Breast epithelium (tissue), 3 donors: ENCODE data around the gene SIRT1.

Experiments
- POLR2AphosphoS5 ChIP-seq, 3 donors: sonication (generic); formaldehyde crosslinking; IDR thresholded peaks; one replicate each; pipeline ENCODE4 v1.6.1; 2017; ENCODE audit warnings: antibody characterized with exemption in 3 of 3
- TF ChIP-seq, protein P1 (sequence below), 3 donors: fragments of 450-650 bp; IDR thresholded peaks; one replicate each; pipeline ENCODE4 v1.5.1; 2016 to 2017; ENCODE audit warnings: antibody characterized with exemption in 3 of 3, mild to moderate bottlenecking in 3 of 3, moderate library complexity in 3 of 3

DNA sequence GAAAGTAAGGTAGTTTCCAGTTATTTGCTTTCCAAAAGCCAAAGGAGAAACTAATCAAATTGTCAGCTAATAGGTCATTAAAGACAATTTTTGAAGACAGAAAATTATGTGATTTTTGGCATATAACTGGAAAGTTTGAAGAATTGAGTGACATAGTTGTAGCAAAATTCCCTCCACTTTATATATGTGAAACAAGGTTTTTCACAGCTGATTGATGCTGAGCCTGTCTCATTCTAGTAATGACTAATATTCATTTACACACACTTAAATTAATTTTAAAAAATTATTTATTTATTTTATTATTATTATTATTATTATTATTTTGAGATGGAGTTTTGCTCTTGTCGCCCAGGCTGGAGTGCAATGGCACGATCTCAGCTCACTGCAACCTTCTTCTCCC, 16.3 kb upstream of the SIRT1 start:
- TF ChIP-seq, protein P1, sequence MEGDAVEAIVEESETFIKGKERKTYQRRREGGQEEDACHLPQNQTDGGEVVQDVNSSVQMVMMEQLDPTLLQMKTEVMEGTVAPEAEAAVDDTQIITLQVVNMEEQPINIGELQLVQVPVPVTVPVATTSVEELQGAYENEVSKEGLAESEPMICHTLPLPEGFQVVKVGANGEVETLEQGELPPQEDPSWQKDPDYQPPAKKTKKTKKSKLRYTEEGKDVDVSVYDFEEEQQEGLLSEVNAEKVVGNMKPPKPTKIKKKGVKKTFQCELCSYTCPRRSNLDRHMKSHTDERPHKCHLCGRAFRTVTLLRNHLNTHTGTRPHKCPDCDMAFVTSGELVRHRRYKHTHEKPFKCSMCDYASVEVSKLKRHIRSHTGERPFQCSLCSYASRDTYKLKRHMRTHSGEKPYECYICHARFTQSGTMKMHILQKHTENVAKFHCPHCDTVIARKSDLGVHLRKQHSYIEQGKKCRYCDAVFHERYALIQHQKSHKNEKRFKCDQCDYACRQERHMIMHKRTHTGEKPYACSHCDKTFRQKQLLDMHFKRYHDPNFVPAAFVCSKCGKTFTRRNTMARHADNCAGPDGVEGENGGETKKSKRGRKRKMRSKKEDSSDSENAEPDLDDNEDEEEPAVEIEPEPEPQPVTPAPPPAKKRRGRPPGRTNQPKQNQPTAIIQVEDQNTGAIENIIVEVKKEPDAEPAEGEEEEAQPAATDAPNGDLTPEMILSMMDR (IDR thresholded peaks at IDR 0.05): no peak
- no peak for TF ChIP-seq POLR2AphosphoS5 (IDR thresholded peaks at IDR 0.05)
